Forelimb muscle (tissue), 1 donor: ENCODE measurements around the gene PROCR. TPM values are rescaled to one million over a fixed set of nuclear protein-coding genes. Genes with fewer than 3 reads are reported as not detected.
"Not testable (repeated sequence)": the region's sequence is repeated elsewhere in the genome, so short reads cannot be mapped to it uniquely, and the experiment has no call there.

Experiments
- DNase-seq: peaks from one replicate; pipeline ENCODE4 v3.0.0-alpha.2; 2013; ENCODE audit warnings: low read depth
- polyA plus RNA-seq: library from polyadenylated mRNA; unstranded; fragments of 120-200 nt; gene quantifications from one replicate; pipeline ENCODE4 v1.2.1, GENCODE V29; 2013; ENCODE audit not compliant: insufficient read length

PROCR gene
- polyA plus RNA-seq, 1 donor = 35.5 TPM

- not testable (repeated sequence) for DNase-seq
Measured at GRCh38 chr20:35193031-35193791, 21.3 kb downstream of the PROCR start.

GRCh38 chr20:35196313-35196712 is 24.4 kb downstream of the PROCR start:
- DNase-seq = no peak

- DNase-seq = no peak
Measured at GRCh38 chr20:35199740-35200139, 27.9 kb downstream of the PROCR start.

GRCh38 chr20:35200267-35200666 is 28.4 kb downstream of the PROCR start:
- no peak for DNase-seq

- DNase-seq = not testable (repeated sequence)
Measured at GRCh38 chr20:35201467-35201866, 29.6 kb downstream of the PROCR start.

- DNase-seq = no peak
Measured at GRCh38 chr20:35206802-35207201, 34.9 kb downstream of the PROCR start.

GRCh38 chr20:35207950-35208611 is 36.2 kb downstream of the PROCR start:
- DNase-seq = peak; percentile 57

GRCh38 chr20:35215066-35215956 is 43.4 kb downstream of the PROCR start:
- DNase-seq = no peak

- no peak for DNase-seq
Measured at GRCh38 chr20:35216541-35216940, 44.7 kb downstream of the PROCR start.

- no peak for DNase-seq
Measured at GRCh38 chr20:35223941-35224340, 52.1 kb downstream of the PROCR start.

- no peak for DNase-seq
Measured at GRCh38 chr20:35224536-35224935, 52.7 kb downstream of the PROCR start.

GRCh38 chr20:35225319-35226125 is 53.6 kb downstream of the PROCR start:
- no peak for DNase-seq

- DNase-seq = no peak
Measured at GRCh38 chr20:35226126-35226883, 54.4 kb downstream of the PROCR start, which contains the start of gene MMP24. Gene MMP24, plus strand, starts transcription at chr20:35226690. Its CDS starts 49 bp downstream, at chr20:35226739.

Other genes with a start within 250 kb of the PROCR start
- 29.7 TPM for gene GSS, start 216.3 kb upstream of the PROCR start, polyA plus RNA-seq
- gene MYH7B, start 216.2 kb upstream of the PROCR start, polyA plus RNA-seq = 114 TPM
- gene TRPC4AP, start 79.3 kb upstream of the PROCR start, polyA plus RNA-seq = 52.6 TPM
- 8.6 TPM for gene EDEM2, start 24.7 kb upstream of the PROCR start, polyA plus RNA-seq
- 0.52 TPM for gene MMP24, start 54.6 kb downstream of the PROCR start, polyA plus RNA-seq
- 23.9 TPM for gene MMP24OS, start 106.0 kb downstream of the PROCR start, polyA plus RNA-seq
- gene EIF6, start 112.7 kb downstream of the PROCR start, polyA plus RNA-seq = 71.7 TPM
- not detected for gene FAM83C, start 120.4 kb downstream of the PROCR start, polyA plus RNA-seq
- 44.9 TPM for gene UQCC1, start 239.9 kb downstream of the PROCR start, polyA plus RNA-seq